K562 (cell line): ENCODE data around the gene TYW5. TPM values are rescaled to one million over a fixed set of nuclear protein-coding genes. Genes with fewer than 3 reads are reported as not detected.
A peak's percentile ranks its signal among the peaks of the same experiment; 100 is the strongest.

Experiments
- CREB1 ChIP-seq, 2 experiments: sonication (generic) in 1 of 2; formaldehyde crosslinking in 1 of 2; IDR thresholded peaks; 2 replicates each; pipeline versions ENCODE4 v1.6.1 to v1.8.0; 2012 to 2022; ENCODE audit warnings: inconsistent platforms in 1 of 2, mild to moderate bottlenecking in 1 of 2, missing genetic modification reagents in 1 of 2, moderate library complexity in 1 of 2
- CXXC5 ChIP-seq: fragments of 250-450 bp; sonication (Bioruptor Pico); IDR thresholded peaks from 2 replicates; pipeline ENCODE4 v1.8.0; 2022; ENCODE audit warnings: inconsistent platforms, mild to moderate bottlenecking, moderate library complexity
- E2F3 ChIP-seq: fragments of 250-450 bp; sonication (Bioruptor Pico); IDR thresholded peaks from 2 replicates; pipeline ENCODE4 v1.4.0; 2020; ENCODE audit warnings: mild to moderate bottlenecking
- EP400 ChIP-seq: fragments of 450-650 bp; IDR thresholded peaks from 2 replicates; pipeline ENCODE4 v1.6.1; 2017; ENCODE audit warnings: antibody characterized with exemption, mild to moderate bottlenecking, moderate library complexity
- FOXM1 ChIP-seq, 2 experiments: fragments of 450-650 bp in 1 of 2; sonication (generic) in 1 of 2; formaldehyde crosslinking in 1 of 2; IDR thresholded peaks; 2 replicates each; pipeline versions ENCODE4 v1.6.1 to v1.9.0; 2017 to 2022; ENCODE audit warnings: low read depth in 2 of 2, mild to moderate bottlenecking in 2 of 2, missing genetic modification reagents in 1 of 2, moderate library complexity in 1 of 2
- MEF2A ChIP-seq: IDR thresholded peaks from 2 replicates; pipeline ENCODE4 v1.6.1; 2011; ENCODE audit warnings: low read depth, mild to moderate bottlenecking, low read length, moderate library complexity; ENCODE audit not compliant: control insufficient read depth
- NR4A1 ChIP-seq, 2 experiments: fragments of 250-450 bp in 1 of 2; fragments of 450-650 bp in 1 of 2; sonication (Bioruptor Pico) in 1 of 2; IDR thresholded peaks; 2 replicates each; pipeline versions ENCODE4 v1.4.0 to v1.6.1; 2016 to 2020; ENCODE audit warnings: mild to moderate bottlenecking in 2 of 2, missing compliant biosample characterization in 1 of 2, missing genetic modification characterization in 1 of 2, moderate library complexity in 1 of 2
- POLR2B ChIP-seq: fragments of 450-650 bp; IDR thresholded peaks from 2 replicates; pipeline ENCODE4 v1.6.1; 2018; ENCODE audit warnings: low read depth; ENCODE audit not compliant: partially characterized antibody
- POLR3A ChIP-seq: IDR thresholded peaks from 2 replicates; pipeline ENCODE4 v1.6.1; 2011; ENCODE audit warnings: borderline replicate concordance, mild to moderate bottlenecking, moderate library complexity; ENCODE audit not compliant: insufficient read length, insufficient read depth; ENCODE audit errors: extremely low read depth
- PPARD ChIP-seq: fragments of 250-450 bp; sonication (Bioruptor Pico); IDR thresholded peaks from 2 replicates; pipeline ENCODE4 v1.8.0; 2022; ENCODE audit warnings: inconsistent platforms, mild to moderate bottlenecking, moderate library complexity
- SUPT5H ChIP-seq: fragments of 450-650 bp; IDR thresholded peaks from 2 replicates; pipeline ENCODE4 v1.6.1; 2016
- TBP ChIP-seq: optimal IDR thresholded peaks from 2 replicates; pipeline ENCODE3; 2011; ENCODE audit warnings: low read depth, low read length, improper control_type of control experiment
- ZNF232 ChIP-seq: sonication (generic); formaldehyde crosslinking; IDR thresholded peaks from 2 replicates; pipeline ENCODE4 v1.8.0; 2022; ENCODE audit warnings: mild to moderate bottlenecking, missing genetic modification reagents
- ZNF75A ChIP-seq: fragments of 450-650 bp; formaldehyde crosslinking; IDR thresholded peaks from 2 replicates; pipeline ENCODE4 v1.4.0; 2020; ENCODE audit warnings: mild to moderate bottlenecking
- polyA plus RNA-seq, 8 experiments: library from polyadenylated mRNA; depleted of rRNA in 4 of 8; stranded (reverse) in 5 of 8; unstranded in 3 of 8; fragments of >200 nt; fragmentation: Nextera tagmentation in 2 of 8; fragmentation: Illumina TruSeq in 1 of 8; extraction: Ambion mirVana in 2 of 8; extraction: Trizol in 1 of 8; gene quantifications; 2 replicates each; pipeline versions ENCODE4 v1.2.1 to v1.2.3, GENCODE V29; 2011 to 2014; ENCODE audit warnings: inconsistent platforms in 1 of 8, missing spikeins in 1 of 8
- total RNA-seq, 7 experiments: library from RNA; depleted of rRNA in 6 of 7; stranded (reverse); fragments of >200 nt in 6 of 7; fragmentation: Illumina TruSeq in 2 of 7; extraction: Trizol in 2 of 7; gene quantifications; 2 replicates each; pipeline versions ENCODE4 v1.2.1 to v1.2.3, GENCODE V29; 2011 to 2021; ENCODE audit warnings: low replicate concordance in 1 of 7
- TF ChIP-seq, protein P1 (sequence below), 2 experiments: fragments of 450-650 bp in 1 of 2; sonication (generic) in 1 of 2; formaldehyde crosslinking in 1 of 2; IDR thresholded peaks in 1 of 2; conservative IDR thresholded peaks in 1 of 2; 2 replicates each; pipeline versions ENCODE4 v1.6.1 to v1.8.1; 2016 to 2023; ENCODE audit warnings: mild to moderate bottlenecking in 2 of 2, moderate library complexity in 2 of 2, inconsistent platforms in 1 of 2, missing genetic modification reagents in 1 of 2
- TF ChIP-seq, protein P2 (sequence below), 2 experiments: fragments of 450-650 bp in 1 of 2; IDR thresholded peaks; 2 replicates each; pipeline ENCODE4 v1.6.1; 2011 to 2017; ENCODE audit warnings: low read depth in 2 of 2, antibody characterized with exemption in 1 of 2, borderline replicate concordance in 1 of 2, low read length in 1 of 2, mild to moderate bottlenecking in 1 of 2, mixed read lengths in 1 of 2; ENCODE audit not compliant: control insufficient read depth in 1 of 2
- TF ChIP-seq, protein P3 (sequence below): fragments of 450-650 bp; formaldehyde crosslinking; IDR thresholded peaks from 2 replicates; pipeline ENCODE4 v1.4.0; 2022; ENCODE audit warnings: missing genetic modification characterization

TYW5 gene
- total and polyA plus RNA-seq, 9 of the 15 experiments (the other 6 are each of a cell fraction or from before 2014, with no cell fraction given) = 3.6 to 7.7 (median 4.6) TPM

DNA sequence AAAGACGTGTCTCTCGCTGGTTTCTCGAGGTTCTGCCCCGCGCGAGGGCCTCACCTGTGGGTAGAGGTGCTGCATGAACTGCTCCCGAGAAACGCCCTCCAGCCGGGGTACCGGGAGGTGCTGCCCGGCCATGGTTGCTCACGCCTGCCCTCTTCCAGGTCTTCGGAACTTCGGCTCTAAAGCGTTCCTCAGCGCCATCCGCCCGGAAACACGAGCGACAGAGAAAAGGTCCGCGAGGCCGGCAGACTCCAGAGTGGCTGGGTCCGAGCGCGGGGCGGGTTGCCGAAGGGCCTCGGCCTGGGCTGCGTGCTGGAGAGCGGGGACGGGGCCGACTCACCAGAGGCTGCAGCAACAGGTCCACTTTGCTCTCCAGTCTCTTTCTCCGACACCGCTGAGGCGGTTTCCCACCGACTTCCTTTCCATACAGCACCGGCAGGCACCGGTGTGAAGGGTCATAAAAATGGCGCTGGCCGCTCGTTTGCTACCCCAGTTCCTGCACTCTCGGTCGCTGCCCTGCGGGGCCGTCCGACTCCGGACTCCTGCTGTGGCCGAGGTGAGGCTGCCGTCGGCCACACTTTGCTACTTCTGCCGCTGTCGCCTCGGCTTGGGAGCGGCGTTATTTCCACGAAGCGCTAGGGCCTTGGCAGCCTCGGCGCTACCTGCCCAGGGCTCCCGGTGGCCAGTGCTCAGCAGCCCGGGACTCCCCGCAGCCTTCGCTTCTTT lies at the start of gene TYW5, which contains the start of gene MAIP1 (continued):
- TF ChIP-seq EP400 (peak; percentile 90), CXXC5 (peak; percentile 79), FOXM1 (IDR thresholded peaks at IDR 0.05; ENCODE audit: low read depth) (peak; percentile 81; the same call in 1 of the 2 replicates), FOXM1 (CRISPR knock-in tag; IDR thresholded peaks at IDR 0.05; ENCODE audit: low read depth) (no peak), MEF2A (no peak), TBP (peak; percentile 88), NR4A1 (CRISPR knock-in tag; IDR thresholded peaks at IDR 0.05) (no peak), NR4A1 (tag; IDR thresholded peaks at IDR 0.05) (peak; percentile 70; the same call in 1 of the 2 replicates), POLR2B (peak; percentile 61), POLR3A (no peak), E2F3 (CRISPR knock-in tag) (no peak), CREB1 (IDR thresholded peaks at IDR 0.05) (peak; percentile 34; the same call in 1 of the 2 replicates), CREB1 (CRISPR knock-in tag; IDR thresholded peaks at IDR 0.05) (no peak), SUPT5H (peak; percentile 78), ZNF232 (CRISPR knock-in tag) (no peak; the same call in 1 of the 2 replicates), ZNF75A (CRISPR knock-in tag) (no peak), PPARD (CRISPR knock-in tag) (no peak)
- TF ChIP-seq, protein P1, sequence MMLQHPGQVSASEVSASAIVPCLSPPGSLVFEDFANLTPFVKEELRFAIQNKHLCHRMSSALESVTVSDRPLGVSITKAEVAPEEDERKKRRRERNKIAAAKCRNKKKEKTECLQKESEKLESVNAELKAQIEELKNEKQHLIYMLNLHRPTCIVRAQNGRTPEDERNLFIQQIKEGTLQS (IDR thresholded peaks at IDR 0.05) = peak; percentile 34; the same call in 1 of the 2 replicates
- TF ChIP-seq, protein P1 (CRISPR knock-in tag; conservative IDR thresholded peaks at IDR 0.05) = 0 out of 2 replicates have a peak, but pooled peaks have one; percentile 41
- TF ChIP-seq, protein P2, sequence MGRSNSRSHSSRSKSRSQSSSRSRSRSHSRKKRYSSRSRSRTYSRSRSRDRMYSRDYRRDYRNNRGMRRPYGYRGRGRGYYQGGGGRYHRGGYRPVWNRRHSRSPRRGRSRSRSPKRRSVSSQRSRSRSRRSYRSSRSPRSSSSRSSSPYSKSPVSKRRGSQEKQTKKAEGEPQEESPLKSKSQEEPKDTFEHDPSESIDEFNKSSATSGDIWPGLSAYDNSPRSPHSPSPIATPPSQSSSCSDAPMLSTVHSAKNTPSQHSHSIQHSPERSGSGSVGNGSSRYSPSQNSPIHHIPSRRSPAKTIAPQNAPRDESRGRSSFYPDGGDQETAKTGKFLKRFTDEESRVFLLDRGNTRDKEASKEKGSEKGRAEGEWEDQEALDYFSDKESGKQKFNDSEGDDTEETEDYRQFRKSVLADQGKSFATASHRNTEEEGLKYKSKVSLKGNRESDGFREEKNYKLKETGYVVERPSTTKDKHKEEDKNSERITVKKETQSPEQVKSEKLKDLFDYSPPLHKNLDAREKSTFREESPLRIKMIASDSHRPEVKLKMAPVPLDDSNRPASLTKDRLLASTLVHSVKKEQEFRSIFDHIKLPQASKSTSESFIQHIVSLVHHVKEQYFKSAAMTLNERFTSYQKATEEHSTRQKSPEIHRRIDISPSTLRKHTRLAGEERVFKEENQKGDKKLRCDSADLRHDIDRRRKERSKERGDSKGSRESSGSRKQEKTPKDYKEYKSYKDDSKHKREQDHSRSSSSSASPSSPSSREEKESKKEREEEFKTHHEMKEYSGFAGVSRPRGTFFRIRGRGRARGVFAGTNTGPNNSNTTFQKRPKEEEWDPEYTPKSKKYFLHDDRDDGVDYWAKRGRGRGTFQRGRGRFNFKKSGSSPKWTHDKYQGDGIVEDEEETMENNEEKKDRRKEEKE (IDR thresholded peaks at IDR 0.05; ENCODE audit: borderline replicate concordance in 1 of 2, control insufficient read depth in 1 of 2, low read depth in 2 of 2, low read length in 1 of 2) = 0 out of 4 replicates have a peak, but pooled peaks of 1 of the 2 experiments have one; percentile 40
- TF ChIP-seq, protein P3, sequence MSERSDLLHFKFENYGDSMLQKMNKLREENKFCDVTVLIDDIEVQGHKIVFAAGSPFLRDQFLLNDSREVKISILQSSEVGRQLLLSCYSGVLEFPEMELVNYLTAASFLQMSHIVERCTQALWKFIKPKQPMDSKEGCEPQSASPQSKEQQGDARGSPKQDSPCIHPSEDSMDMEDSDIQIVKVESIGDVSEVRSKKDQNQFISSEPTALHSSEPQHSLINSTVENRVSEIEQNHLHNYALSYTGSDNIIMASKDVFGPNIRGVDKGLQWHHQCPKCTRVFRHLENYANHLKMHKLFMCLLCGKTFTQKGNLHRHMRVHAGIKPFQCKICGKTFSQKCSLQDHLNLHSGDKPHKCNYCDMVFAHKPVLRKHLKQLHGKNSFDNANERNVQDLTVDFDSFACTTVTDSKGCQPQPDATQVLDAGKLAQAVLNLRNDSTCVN (CRISPR knock-in tag) = no peak
